H9 (cell line): ENCODE results near the gene RAB3A. TPM values are rescaled to one million over a fixed set of nuclear protein-coding genes. Genes with fewer than 3 reads are reported as not detected.

ENCODE experiments used
- DNase-seq: peaks from one replicate; pipeline ENCODE4 v3.0.0-alpha.2; 2017
- H2AFZ ChIP-seq: one replicate; pipeline ENCODE4 v1.6.1; 2013; ENCODE audit warnings: mild to moderate bottlenecking, low read length, control low read depth, moderate library complexity
- H2AK5ac ChIP-seq: 2 replicates; pipeline ENCODE4 v1.6.1; 2013; ENCODE audit warnings: low read length, control low read depth, mixed read lengths; ENCODE audit not compliant: insufficient read length
- H2BK120ac ChIP-seq: one replicate; pipeline ENCODE4 v1.6.1; 2013; ENCODE audit warnings: low read depth, mild to moderate bottlenecking, low read length, control low read depth, inconsistent platforms; ENCODE audit not compliant: poor library complexity, severe bottlenecking
- H2BK12ac ChIP-seq: 2 replicates; pipeline ENCODE4 v1.6.1; 2013; ENCODE audit warnings: low read length, control low read depth, mixed read lengths, low read depth; ENCODE audit not compliant: insufficient read length
- H2BK15ac ChIP-seq: 2 replicates; pipeline ENCODE4 v1.6.1; 2013; ENCODE audit warnings: low read depth, low read length, control low read depth
- H2BK20ac ChIP-seq: one replicate; pipeline ENCODE4 v1.6.1; 2013; ENCODE audit warnings: low read depth, mild to moderate bottlenecking, low read length, control low read depth, inconsistent platforms; ENCODE audit not compliant: poor library complexity, severe bottlenecking
- H2BK5ac ChIP-seq: 2 replicates; pipeline ENCODE4 v1.6.1; 2013; ENCODE audit warnings: low read length, control low read depth, mixed read lengths; ENCODE audit not compliant: insufficient read length
- H3K14ac ChIP-seq: 2 replicates; pipeline ENCODE4 v1.6.1; 2013; ENCODE audit warnings: low read length, control low read depth; ENCODE audit not compliant: insufficient read depth
- H3K18ac ChIP-seq: 2 replicates; pipeline ENCODE4 v1.6.1; 2013; ENCODE audit warnings: low read depth, mild to moderate bottlenecking, mixed read lengths, low read length, control low read depth; ENCODE audit not compliant: insufficient read length
- H3K23ac ChIP-seq: 2 replicates; pipeline ENCODE4 v1.6.1; 2013; ENCODE audit warnings: low read length, control low read depth, mixed read lengths, low read depth; ENCODE audit not compliant: insufficient read length
- H3K23me2 ChIP-seq: 2 replicates; pipeline ENCODE4 v1.6.1; 2013; ENCODE audit warnings: low read depth, mild to moderate bottlenecking, mixed read lengths, low read length, control low read depth; ENCODE audit not compliant: insufficient read length, poor library complexity, severe bottlenecking
- H3K27ac ChIP-seq: 2 replicates; pipeline ENCODE4 v1.5.1; 2013; ENCODE audit warnings: low read length, control low read depth, mixed read lengths, low read depth; ENCODE audit not compliant: insufficient read length
- H3K27me3 ChIP-seq: 2 replicates; pipeline ENCODE4 v1.6.1; 2013; ENCODE audit warnings: low read length, control low read depth, inconsistent platforms; ENCODE audit not compliant: insufficient read depth
- H3K4ac ChIP-seq: 2 replicates; pipeline ENCODE4 v1.6.1; 2013; ENCODE audit warnings: low read depth, mild to moderate bottlenecking, control low read depth, inconsistent platforms, low read length, moderate library complexity
- H3K4me1 ChIP-seq: 2 replicates; pipeline ENCODE4 v1.6.1; 2013; ENCODE audit warnings: low read length, control low read depth, inconsistent platforms; ENCODE audit not compliant: insufficient read depth
- H3K4me2 ChIP-seq: 2 replicates; pipeline ENCODE4 v1.6.1; 2013; ENCODE audit warnings: low read length, control low read depth, mixed read lengths; ENCODE audit not compliant: insufficient read length, insufficient read depth
- H3K56ac ChIP-seq: 2 replicates; pipeline ENCODE4 v1.6.1; 2013; ENCODE audit warnings: low read depth, mild to moderate bottlenecking, mixed read lengths, low read length, control low read depth; ENCODE audit not compliant: insufficient read length
- H3K79me1 ChIP-seq: 2 replicates; pipeline ENCODE4 v1.6.1; 2013; ENCODE audit warnings: low read depth, mild to moderate bottlenecking, moderate library complexity, low read length, control low read depth, inconsistent platforms; ENCODE audit not compliant: insufficient read depth, poor library complexity, severe bottlenecking
- H3K79me2 ChIP-seq: 2 replicates; pipeline ENCODE4 v1.6.1; 2013; ENCODE audit warnings: low read length, control low read depth, inconsistent platforms; ENCODE audit not compliant: insufficient read depth
- H3K9ac ChIP-seq: 2 replicates; pipeline ENCODE4 v1.6.1; 2013; ENCODE audit warnings: low read length, control low read depth, mixed read lengths; ENCODE audit not compliant: insufficient read length; ENCODE audit errors: extremely low read depth
- H3K9me3 ChIP-seq: one replicate; pipeline ENCODE4 v1.6.1; 2013; ENCODE audit warnings: low read depth, low read length, inconsistent platforms; ENCODE audit not compliant: control insufficient read depth
- H3T11ph ChIP-seq: one replicate; pipeline ENCODE4 v1.6.1; 2013; ENCODE audit warnings: mild to moderate bottlenecking, low read length, control low read depth, inconsistent platforms
- H4K20me1 ChIP-seq: one replicate; pipeline ENCODE4 v1.6.1; 2013; ENCODE audit not compliant: control insufficient read depth, insufficient read length, insufficient read depth
- H4K5ac ChIP-seq: 2 replicates; pipeline ENCODE4 v1.6.1; 2013; ENCODE audit warnings: low read depth, mild to moderate bottlenecking, mixed read lengths, low read length, control low read depth; ENCODE audit not compliant: insufficient read length
- H4K8ac ChIP-seq: replicated peaks from 2 replicates; pipeline ENCODE4 v1.6.1; 2013; ENCODE audit warnings: low read length, control low read depth, mixed read lengths, low read depth; ENCODE audit not compliant: insufficient read length
- H4K91ac ChIP-seq: 2 replicates; pipeline ENCODE4 v1.6.1; 2013; ENCODE audit warnings: low read depth, mild to moderate bottlenecking, moderate library complexity, mixed read lengths, low read length, control low read depth; ENCODE audit not compliant: insufficient read length
- H3K27ac Mint-ChIP-seq, 3 experiments: 2 replicates in 2 of 3; 3 replicates in 1 of 3; pipeline ENCODE4 v1.8.0; 2020 to 2021; ENCODE audit warnings: mixed read lengths in 3 of 3, mild to moderate bottlenecking in 1 of 3, moderate library complexity in 1 of 3
- H3K27me3 Mint-ChIP-seq: 2 replicates; pipeline ENCODE4 v1.8.0; 2021; ENCODE audit warnings: low read depth, mild to moderate bottlenecking, moderate library complexity, mixed read lengths
- H3K36me3 Mint-ChIP-seq, 3 experiments: 2 replicates in 2 of 3; 3 replicates in 1 of 3; pipeline ENCODE4 v1.8.0; 2020 to 2021; ENCODE audit warnings: low read depth in 3 of 3, mixed read lengths in 3 of 3; ENCODE audit not compliant: insufficient read depth in 1 of 3
- H3K4me1 Mint-ChIP-seq, 2 experiments: 2 replicates each; pipeline ENCODE4 v1.8.0; 2020; ENCODE audit warnings: mixed read lengths in 2 of 2
- H3K4me3 Mint-ChIP-seq, 2 experiments: 2 replicates in 1 of 2; 3 replicates in 1 of 2; pipeline ENCODE4 v1.8.0; 2020 to 2021; ENCODE audit warnings: mild to moderate bottlenecking in 2 of 2, mixed read lengths in 2 of 2, moderate library complexity in 1 of 2
- H3K9me3 Mint-ChIP-seq, 2 experiments: 2 replicates in 1 of 2; 3 replicates in 1 of 2; pipeline ENCODE4 v1.8.0; 2020; ENCODE audit warnings: mild to moderate bottlenecking in 2 of 2, mixed read lengths in 2 of 2, moderate library complexity in 1 of 2
- WGBS: extraction: QIAGEN DNeasy Blood & Tissue Kit; methylation state at CpG from one replicate; pipeline ENCODE4 v1.1.7; 2013; ENCODE audit warnings: missing lambda C conversion rate, low lambda C conversion rate, mixed read lengths; ENCODE audit not compliant: insufficient read length; ENCODE audit errors: extremely low coverage; 5-methylcytosine and 5-hydroxymethylcytosine counted together
- total RNA-seq: library from RNA; stranded (reverse); gene quantifications from 2 replicates; pipeline ENCODE4 v1.2.1, GENCODE V29; 2021
- TF ChIP-seq, protein P1 (sequence below): fragments of 200-600 bp; sonication (generic); conservative IDR thresholded peaks from 3 replicates; pipeline ENCODE4 v1.8.0; 2021; ENCODE audit warnings: antibody characterized with exemption, mild to moderate bottlenecking

The RAB3A gene
- total RNA-seq, 1 experiment from 2014 or later, result 6.8 TPM

GRCh38 chr19:18160493-18160970, 43.3 kb downstream of the RAB3A start:
- TF ChIP-seq, protein P1, sequence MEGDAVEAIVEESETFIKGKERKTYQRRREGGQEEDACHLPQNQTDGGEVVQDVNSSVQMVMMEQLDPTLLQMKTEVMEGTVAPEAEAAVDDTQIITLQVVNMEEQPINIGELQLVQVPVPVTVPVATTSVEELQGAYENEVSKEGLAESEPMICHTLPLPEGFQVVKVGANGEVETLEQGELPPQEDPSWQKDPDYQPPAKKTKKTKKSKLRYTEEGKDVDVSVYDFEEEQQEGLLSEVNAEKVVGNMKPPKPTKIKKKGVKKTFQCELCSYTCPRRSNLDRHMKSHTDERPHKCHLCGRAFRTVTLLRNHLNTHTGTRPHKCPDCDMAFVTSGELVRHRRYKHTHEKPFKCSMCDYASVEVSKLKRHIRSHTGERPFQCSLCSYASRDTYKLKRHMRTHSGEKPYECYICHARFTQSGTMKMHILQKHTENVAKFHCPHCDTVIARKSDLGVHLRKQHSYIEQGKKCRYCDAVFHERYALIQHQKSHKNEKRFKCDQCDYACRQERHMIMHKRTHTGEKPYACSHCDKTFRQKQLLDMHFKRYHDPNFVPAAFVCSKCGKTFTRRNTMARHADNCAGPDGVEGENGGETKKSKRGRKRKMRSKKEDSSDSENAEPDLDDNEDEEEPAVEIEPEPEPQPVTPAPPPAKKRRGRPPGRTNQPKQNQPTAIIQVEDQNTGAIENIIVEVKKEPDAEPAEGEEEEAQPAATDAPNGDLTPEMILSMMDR, result no peak
- Histone ChIP-seq H4K8ac (no peak overlapping the region), H4K5ac (no peak overlapping the region), H3K56ac (no peak overlapping the region), H3K27me3 (no peaks in the 10 kb centered on the region), H4K91ac (no peak overlapping the region), H3K27ac (no peak overlapping the region), H3K23me2 (peaks cover 3% of the 10 kb centered on the region), H2BK20ac (no peak overlapping the region), H3K18ac (no peak overlapping the region), H2AFZ (no peak overlapping the region), H2AK5ac (no peak overlapping the region), H3T11ph (no peak overlapping the region), H3K9me3 (no peaks in the 10 kb centered on the region), H4K20me1 (peaks cover under 1% of the 10 kb centered on the region), H3K4ac (no peak overlapping the region), H3K4me1 (0 out of 2 replicates have a peak, but pooled peaks cover 2% of the 10 kb centered on the region), H3K4me2 (no peak overlapping the region), H2BK120ac (no peak overlapping the region), H2BK15ac (no peak overlapping the region), H2BK12ac (no peak overlapping the region), H3K79me1 (no peaks in the 10 kb centered on the region), H3K23ac (no peak overlapping the region), H3K9ac (no peak overlapping the region), H3K14ac (no peak overlapping the region), H3K79me2 (no peaks in the 10 kb centered on the region), H2BK5ac (no peak overlapping the region)
- Mint-ChIP-seq H3K27me3 (no peaks in the 10 kb centered on the region), H3K36me3 (peaks cover 19 to 36% (median 33%) of the 10 kb centered on the region in 3 experiments; a peak in 6 of 7 replicates), H3K4me3 (peak overlapping the region in 1 of 2 experiments; percentile 61; a peak in 1 of 5 replicates), H3K4me1 (peaks cover 4 to 21% of the 10 kb centered on the region in 2 experiments; a peak in 2 of 4 replicates), H3K27ac (no peak overlapping the region), H3K9me3 (no peaks in the 10 kb centered on the region)
- WGBS, result no CpG with 5 or more reads among the region's 13 CpGs
- DNase-seq, result no peak
